PC-9 (cell line): ENCODE measurements around the gene SLCO4C1. TPM values are rescaled to one million over a fixed set of nuclear protein-coding genes. Genes with fewer than 3 reads are reported as not detected.
"Not testable (repeated sequence)": the region's sequence is repeated elsewhere in the genome, so short reads cannot be mapped to it uniquely, and the experiment has no call there.

Source experiments
- BruUV-seq: library from RNA; stranded (reverse); fragments of 400-500 nt; replicated peaks from 2 replicates; lab custom pipeline; 2021; lab: Mats Ljungman, UMichigan
- CTCF ChIA-PET: fragments of 300-600 bp; sonication (Branson Sonifier 250); formaldehyde crosslinking; loops from one replicate; lab custom pipeline; 2022; ENCODE audit warnings: antibody characterized with exemption; lab: Charles Lee
- POLR2A ChIA-PET: fragments of 300-600 bp; sonication (Branson Sonifier 250); formaldehyde crosslinking; loops from one replicate; lab custom pipeline; 2022; ENCODE audit warnings: antibody characterized with exemption; ENCODE audit not compliant: unreplicated experiment; lab: Charles Lee
- DNase-seq, 2 experiments: peaks; one replicate each; pipeline versions ENCODE4 v3.0.0 to v3.0.0-alpha.2; 2015 to 2022; ENCODE audit warnings: mixed read lengths in 1 of 2
- H2AFZ ChIP-seq: fragments of 200-600 bp; sonication (generic); 2 replicates; pipeline ENCODE4 v1.8.1; 2017; ENCODE audit warnings: antibody characterized with exemption
- H3F3A ChIP-seq: fragments of 200-600 bp; sonication (generic); 2 replicates; pipeline ENCODE4 v1.8.1; 2017; ENCODE audit warnings: antibody characterized with exemption, mild to moderate bottlenecking, low read depth; ENCODE audit not compliant: insufficient read depth
- H3K27ac ChIP-seq: fragments of 200-600 bp; sonication (generic); 2 replicates; pipeline ENCODE4 v1.6.1; 2016; ENCODE audit warnings: mixed run types
- H3K27me3 ChIP-seq: fragments of 200-600 bp; sonication (generic); 2 replicates; pipeline ENCODE4 v1.6.1; 2016; ENCODE audit warnings: low read depth, mixed run types; ENCODE audit not compliant: insufficient read depth
- H3K36me3 ChIP-seq: fragments of 200-600 bp; sonication (generic); 2 replicates; pipeline ENCODE4 v1.6.1; 2016; ENCODE audit warnings: low read depth, mixed run types
- H3K4me1 ChIP-seq: fragments of 200-600 bp; sonication (generic); replicated peaks from 2 replicates; pipeline ENCODE4 v1.6.1; 2016; ENCODE audit warnings: mixed run types; ENCODE audit not compliant: insufficient read depth
- H3K4me2 ChIP-seq: fragments of 200-600 bp; sonication (generic); 2 replicates; pipeline ENCODE4 v1.6.1; 2017; ENCODE audit warnings: mixed run types
- H3K4me3 ChIP-seq: fragments of 200-600 bp; sonication (generic); 2 replicates; pipeline ENCODE4 v1.6.1; 2016; ENCODE audit warnings: mixed run types
- H3K79me2 ChIP-seq: fragments of 200-600 bp; sonication (generic); 2 replicates; pipeline ENCODE4 v1.6.1; 2017; ENCODE audit warnings: low read depth, mixed run types
- H3K9me2 ChIP-seq: fragments of 200-600 bp; sonication (generic); 2 replicates; pipeline ENCODE4 v1.8.1; 2017; ENCODE audit warnings: mild to moderate bottlenecking; ENCODE audit not compliant: insufficient read depth
- H3K9me3 ChIP-seq: fragments of 200-600 bp; sonication (generic); 2 replicates; pipeline ENCODE4 v1.8.1; 2016; ENCODE audit warnings: low read depth; ENCODE audit not compliant: insufficient read depth
- H4K20me1 ChIP-seq: fragments of 200-600 bp; sonication (generic); 2 replicates; pipeline ENCODE4 v1.8.1; 2017; ENCODE audit not compliant: insufficient read depth
- CTCF ChIP-seq: fragments of 200-600 bp; sonication (generic); conservative IDR thresholded peaks from 2 replicates; pipeline ENCODE4 v1.6.1; 2017; ENCODE audit warnings: mixed run types, antibody characterized with exemption, mild to moderate bottlenecking, moderate library complexity
- EZH2 ChIP-seq: fragments of 200-600 bp; sonication (generic); IDR thresholded peaks from 2 replicates; pipeline ENCODE4 v1.8.0; 2017; ENCODE audit warnings: antibody characterized with exemption, low read depth
- intact Hi-C: fragments of 100-400 bp; cut with micrococcal nuclease; formaldehyde crosslinking; loops from one replicate; pipeline ENCODE4 v1.10.0; 2022; ENCODE audit not compliant: unreplicated experiment
- total RNA-seq: library from RNA; stranded (reverse); gene quantifications from 2 replicates; pipeline ENCODE4 v1.2.3, GENCODE V29; 2021

SLCO4C1 gene
- total RNA-seq, 1 experiment from 2014 or later, result 2.5 TPM

GRCh38 chr5:102324714-102325113, 28.6 kb upstream of the SLCO4C1 start:
- Histone ChIP-seq H3K4me2 (no peak overlapping the region), H3K9me3 (no peaks in the 10 kb centered on the region), H3K4me3 (no peak overlapping the region), H4K20me1 (no peaks in the 10 kb centered on the region), H3K27me3 (no peaks in the 10 kb centered on the region), H3F3A (no peaks in the 10 kb centered on the region), H3K9me2 (no peaks in the 10 kb centered on the region; the same call in 1 of the 2 replicates), H3K79me2 (no peaks in the 10 kb centered on the region), H2AFZ (no peak overlapping the region), H3K4me1 (no peaks in the 10 kb centered on the region), H3K27ac (no peak overlapping the region), H3K36me3 (no peaks in the 10 kb centered on the region)
- POLR2A ChIA-PET, result no interaction called here
- CTCF ChIA-PET, result no interaction called here
- DNase-seq, result no peak
- TF ChIP-seq CTCF, result no peak
- no peak for TF ChIP-seq EZH2
- intact Hi-C loops, result no loop called here
- no TSS peak for BruUV-seq

- CTCF ChIA-PET, DNase-seq, H3K27me3 ChIP-seq, BruUV-seq, H3K79me2 ChIP-seq, H3K4me2 ChIP-seq, H4K20me1 ChIP-seq, H3K4me3 ChIP-seq, intact Hi-C loops, H3F3A ChIP-seq, POLR2A ChIA-PET, H3K9me2 ChIP-seq, H2AFZ ChIP-seq, H3K27ac ChIP-seq, H3K9me3 ChIP-seq, H3K36me3 ChIP-seq: not testable (repeated sequence)
- peaks cover 11% of the 10 kb centered on the region for H3K4me1 ChIP-seq
These were observed 22.7 kb upstream of the SLCO4C1 start for GRCh38 chr5:102318801-102319200.

GRCh38 chr5:102314328-102314727, 18.2 kb upstream of the SLCO4C1 start:
- ChIA-PET POLR2A (interaction anchor here (0.6 kb wide), 1 partner anchor 258 kb away, joined by 3 read pairs; no protein-coding TSS in a partner anchor), CTCF (interaction anchor here (0.5 kb wide), 1 partner anchor 356 kb away, joined by 3 read pairs; no protein-coding TSS in a partner anchor)
- TF ChIP-seq CTCF (no peak), EZH2 (no peak)
- Histone ChIP-seq H3K79me2 (no peaks in the 10 kb centered on the region), H3K4me1 (peaks cover 11% of the 10 kb centered on the region), H3K9me2 (no peaks in the 10 kb centered on the region), H3K27me3 (no peaks in the 10 kb centered on the region), H3K36me3 (no peaks in the 10 kb centered on the region), H4K20me1 (no peaks in the 10 kb centered on the region), H3K27ac (no peak overlapping the region), H3K4me2 (no peak overlapping the region), H3K4me3 (no peak overlapping the region), H2AFZ (no peak overlapping the region), H3K9me3 (no peaks in the 10 kb centered on the region), H3F3A (no peaks in the 10 kb centered on the region)
- no TSS peak for BruUV-seq
- intact Hi-C loops, result no loop called here
- no peak for DNase-seq

GRCh38 chr5:102313912-102314311, 17.8 kb upstream of the SLCO4C1 start:
- Histone ChIP-seq H3K27me3 (no peaks in the 10 kb centered on the region), H3K4me3 (no peak overlapping the region), H3K79me2 (no peaks in the 10 kb centered on the region), H3K9me2 (no peaks in the 10 kb centered on the region), H3F3A (no peaks in the 10 kb centered on the region), H3K4me2 (no peak overlapping the region), H3K4me1 (peaks cover 11% of the 10 kb centered on the region), H3K9me3 (no peaks in the 10 kb centered on the region), H3K36me3 (no peaks in the 10 kb centered on the region), H2AFZ (no peak overlapping the region), H4K20me1 (no peaks in the 10 kb centered on the region), H3K27ac (no peak overlapping the region)
- no TSS peak for BruUV-seq
- intact Hi-C loops, result no loop called here
- TF ChIP-seq EZH2, result no peak
- no peak for TF ChIP-seq CTCF
- CTCF ChIA-PET, result no interaction called here
- POLR2A ChIA-PET, result interaction anchor here (0.6 kb wide), 1 partner anchor 257 kb away, joined by 3 read pairs; no protein-coding TSS in a partner anchor
- no peak for DNase-seq
